ENCODE measurements around the gene MRPL16. TPM values are rescaled to one million over a fixed set of nuclear protein-coding genes. Genes with fewer than 3 reads are reported as not detected.

MRPL16 gene
- total and polyA plus RNA-seq, 2 of the 4 experiments (the other 2 are of a cell fraction): 43.9 to 71.3 TPM

DNA sequence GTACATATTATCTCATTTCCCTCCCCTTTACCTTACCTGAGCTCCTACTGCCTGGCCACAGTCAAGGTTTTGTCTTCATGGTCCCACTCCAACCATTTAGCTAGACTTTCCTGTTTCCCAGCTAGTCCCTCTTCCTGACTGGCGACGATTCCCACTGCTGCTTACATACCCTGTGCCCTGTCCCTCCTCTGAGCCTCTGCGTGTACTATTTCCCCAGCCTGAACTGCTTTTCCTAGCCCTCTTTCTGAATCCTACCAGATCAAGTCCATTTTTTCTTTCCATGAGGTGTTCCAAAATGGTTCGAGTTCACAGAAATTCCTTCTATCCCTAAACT, 23.4 kb downstream of the MRPL16 start:
- H3K4ac ChIP-seq (ENCODE audit: low read depth, low read length): peak overlapping the region; percentile 83
- in situ Hi-C loops (cut with MboI; ENCODE audit: low sequenced_read_pairs): no loop called here
- no TSS peak for BruUV-seq (replicated peaks)
- H2BK5ac ChIP-seq (ENCODE audit: low read depth, low read length, poor library complexity, severe bottlenecking): peak overlapping the region; percentile 56
- peaks cover 6% of the 10 kb centered on the region for H3K4me1 ChIP-seq (ENCODE audit: control insufficient read depth, insufficient read depth, low read length)
- H2BK15ac ChIP-seq (ENCODE audit: low read depth, low read length): peak overlapping the region; percentile 73; the same call in 1 of the 3 replicates
- peaks cover 11% of the 10 kb centered on the region; the same call in 1 of the 2 replicates for H3K9me1 ChIP-seq (ENCODE audit: insufficient read depth, low read length)
- peak overlapping the region; percentile 62; the same call in 1 of the 2 replicates for H3K27ac ChIP-seq (ENCODE audit: insufficient read depth, low read length)
- intact Hi-C loops (cut with micrococcal nuclease): loop anchor here (1.0 kb wide), 1 partner anchor 32 kb away; the partner anchor contains the start of gene STX3
- H2AK9ac ChIP-seq (replicated peaks; ENCODE audit: low read depth, low read length, poor library complexity): no peak overlapping the region
- TF ChIP-seq NFE2L2 (IDR thresholded peaks at IDR 0.05; ENCODE audit: low read depth, low read length) (no peak), CEBPB (IDR thresholded peaks at IDR 0.05; ENCODE audit: low read depth, low read length) (no peak), MAZ (IDR thresholded peaks at IDR 0.05; ENCODE audit: borderline replicate concordance, low read depth, low read length) (no peak), RCOR1 (IDR thresholded peaks at IDR 0.05; ENCODE audit: insufficient replicate concordance, low read length) (no peak), BHLHE40 (IDR thresholded peaks at IDR 0.05; ENCODE audit: low read depth, low read length) (no peak), FOS (IDR thresholded peaks at IDR 0.05; ENCODE audit: low read depth, low read length) (no peak), RAD21 (IDR thresholded peaks at IDR 0.05; ENCODE audit: low read length) (no peak), POLR2A (IDR thresholded peaks at IDR 0.05; ENCODE audit: low read depth, low read length) (no peak), MXI1 (IDR thresholded peaks at IDR 0.05; ENCODE audit: borderline replicate concordance, low read depth, low read length) (no peak), SMC3 (IDR thresholded peaks at IDR 0.05; ENCODE audit: low read depth, low read length) (no peak), CHD1 (IDR thresholded peaks at IDR 0.05; ENCODE audit: low read depth, low read length) (no peak), RFX5 (IDR thresholded peaks at IDR 0.05; ENCODE audit: low read depth, low read length) (no peak), ELK1 (IDR thresholded peaks at IDR 0.05; ENCODE audit: borderline replicate concordance, low read depth, low read length) (no peak)
- TF ChIP-seq, protein P1, sequence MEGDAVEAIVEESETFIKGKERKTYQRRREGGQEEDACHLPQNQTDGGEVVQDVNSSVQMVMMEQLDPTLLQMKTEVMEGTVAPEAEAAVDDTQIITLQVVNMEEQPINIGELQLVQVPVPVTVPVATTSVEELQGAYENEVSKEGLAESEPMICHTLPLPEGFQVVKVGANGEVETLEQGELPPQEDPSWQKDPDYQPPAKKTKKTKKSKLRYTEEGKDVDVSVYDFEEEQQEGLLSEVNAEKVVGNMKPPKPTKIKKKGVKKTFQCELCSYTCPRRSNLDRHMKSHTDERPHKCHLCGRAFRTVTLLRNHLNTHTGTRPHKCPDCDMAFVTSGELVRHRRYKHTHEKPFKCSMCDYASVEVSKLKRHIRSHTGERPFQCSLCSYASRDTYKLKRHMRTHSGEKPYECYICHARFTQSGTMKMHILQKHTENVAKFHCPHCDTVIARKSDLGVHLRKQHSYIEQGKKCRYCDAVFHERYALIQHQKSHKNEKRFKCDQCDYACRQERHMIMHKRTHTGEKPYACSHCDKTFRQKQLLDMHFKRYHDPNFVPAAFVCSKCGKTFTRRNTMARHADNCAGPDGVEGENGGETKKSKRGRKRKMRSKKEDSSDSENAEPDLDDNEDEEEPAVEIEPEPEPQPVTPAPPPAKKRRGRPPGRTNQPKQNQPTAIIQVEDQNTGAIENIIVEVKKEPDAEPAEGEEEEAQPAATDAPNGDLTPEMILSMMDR (conservative IDR thresholded peaks at IDR 0.05; ENCODE audit: low read depth, low read length): no peak
- TF ChIP-seq, protein P2, sequence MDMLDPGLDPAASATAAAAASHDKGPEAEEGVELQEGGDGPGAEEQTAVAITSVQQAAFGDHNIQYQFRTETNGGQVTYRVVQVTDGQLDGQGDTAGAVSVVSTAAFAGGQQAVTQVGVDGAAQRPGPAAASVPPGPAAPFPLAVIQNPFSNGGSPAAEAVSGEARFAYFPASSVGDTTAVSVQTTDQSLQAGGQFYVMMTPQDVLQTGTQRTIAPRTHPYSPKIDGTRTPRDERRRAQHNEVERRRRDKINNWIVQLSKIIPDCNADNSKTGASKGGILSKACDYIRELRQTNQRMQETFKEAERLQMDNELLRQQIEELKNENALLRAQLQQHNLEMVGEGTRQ (IDR thresholded peaks at IDR 0.05; ENCODE audit: low read depth, low read length): no peak
- peak overlapping the region; percentile 61; the same call in 1 of the 2 replicates for H3K14ac ChIP-seq (replicated peaks; ENCODE audit: low read depth, low read length)
- 89% methylated on average over 3 of the region's 4 CpGs; no CpG with 5 or more reads in 1 of the 2 experiments for WGBS, 2 experiments (ENCODE audit: extremely low coverage in 2 of 2, insufficient read length in 1 of 2)
- H3K23ac ChIP-seq (ENCODE audit: low read depth, low read length): peak overlapping the region; percentile 16; the same call in 1 of the 2 replicates
- H3K4me3 ChIP-seq (ENCODE audit: insufficient read depth, low read depth, low read length): no peak overlapping the region
- H4K20me1 ChIP-seq (ENCODE audit: insufficient read depth, low read length): no peaks in the 10 kb centered on the region; the same call in 1 of the 2 replicates
- H3K4me2 ChIP-seq (ENCODE audit: low read depth, low read length): peak overlapping the region; percentile 63
- ChIA-PET POLR2A (ENCODE audit: unreplicated experiment) (no interaction called here), CTCF (interaction anchor here (0.8 to 1.1 kb wide), 3 partner anchors 32 to 250 kb away, joined by 3 read pairs; partner anchors contain the start of gene STX3)
- dilution Hi-C loops (cut with HindIII; ENCODE audit: low sequenced_read_pairs, unreplicated experiment): no loop called here
- H3K9me3 ChIP-seq (ENCODE audit: control insufficient read depth, insufficient read depth, low read length): no peaks in the 10 kb centered on the region
- no peak overlapping the region for H3K9ac ChIP-seq (ENCODE audit: low read depth, low read length)
- H3K36me3 ChIP-seq (ENCODE audit: control insufficient read depth, insufficient read depth, low read length): peaks cover 5% of the 10 kb centered on the region
- peak overlapping the region; percentile 86 for H2BK20ac ChIP-seq (ENCODE audit: low read depth, low read length)
- H4K91ac ChIP-seq (ENCODE audit: insufficient read depth, low read depth, low read length): peak overlapping the region; percentile 58
- peaks cover 0 to 6% of the 10 kb centered on the region in 2 experiments; a peak in 1 of 4 replicates for H3K79me1 ChIP-seq (ENCODE audit: low read depth in 1 of 2, low read length in 2 of 2)
- peak; percentile 54 for ATAC-seq (ENCODE audit: low read depth)
- peak overlapping the region; percentile 60 for H4K5ac ChIP-seq (ENCODE audit: low read depth, low read length)
- H2AK5ac ChIP-seq (ENCODE audit: low read depth, low read length): peak overlapping the region; percentile 76
- H2BK120ac ChIP-seq (ENCODE audit: low read depth, low read length): peak overlapping the region; percentile 72
- H4K8ac ChIP-seq (ENCODE audit: low read depth in 2 of 2, low read length in 2 of 2): peak overlapping the region in 1 of 2 experiments; percentile 58; a peak in 2 of 4 replicates
- peak overlapping the region; percentile 28 for H2AFZ ChIP-seq (replicated peaks; ENCODE audit: low read length, poor library complexity)
- H3K56ac ChIP-seq (ENCODE audit: extremely low read depth, insufficient read depth, low read length): no peak overlapping the region
- DNase-seq: no peak
- H3K27me3 ChIP-seq (ENCODE audit: control insufficient read depth, insufficient read depth, low read length): no peaks in the 10 kb centered on the region
- H3K18ac ChIP-seq (ENCODE audit: low read depth, low read length): peak overlapping the region; percentile 33; the same call in 1 of the 2 replicates

Data from IMR-90 (cell line).